GM21515 (cell line): ENCODE measurements around the gene TECPR1.

Experiments used
- ATAC-seq: cut with Tn5 transposase; IDR thresholded peaks from one replicate; pipeline ENCODE4 v1.9.1; 2021; ENCODE audit not compliant: unreplicated experiment

The TECPR1 gene

DNA sequence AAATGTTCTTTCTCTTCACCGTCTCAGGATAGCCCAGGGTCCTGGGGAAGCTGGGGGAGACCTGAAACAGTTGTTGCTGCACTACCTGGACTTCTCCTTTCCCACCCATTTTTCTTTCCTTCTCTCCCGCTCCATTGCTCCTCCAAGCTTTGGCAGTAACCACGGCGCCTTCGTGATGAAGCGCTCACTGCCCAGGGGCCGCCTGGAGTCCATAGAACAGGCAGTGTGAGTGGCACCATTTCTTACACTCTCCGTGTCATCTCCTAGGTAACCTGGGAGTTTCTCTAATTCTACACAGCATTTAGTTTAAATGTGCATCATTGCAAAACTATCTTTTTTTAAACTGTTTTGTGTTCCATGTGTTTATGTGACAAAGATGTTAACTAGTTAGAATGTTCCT lies 81.1 kb downstream of the TECPR1 start:
- ATAC-seq, result no peak

GRCh38 chr7:98168904-98169621 lies 83.0 kb downstream of the TECPR1 start:
- ATAC-seq, result no peak

- ATAC-seq, result no peak
Measured at GRCh38 chr7:98168181-98168903, 83.7 kb downstream of the TECPR1 start.

GRCh38 chr7:98167653-98168052 lies 84.4 kb downstream of the TECPR1 start:
- no peak for ATAC-seq

DNA sequence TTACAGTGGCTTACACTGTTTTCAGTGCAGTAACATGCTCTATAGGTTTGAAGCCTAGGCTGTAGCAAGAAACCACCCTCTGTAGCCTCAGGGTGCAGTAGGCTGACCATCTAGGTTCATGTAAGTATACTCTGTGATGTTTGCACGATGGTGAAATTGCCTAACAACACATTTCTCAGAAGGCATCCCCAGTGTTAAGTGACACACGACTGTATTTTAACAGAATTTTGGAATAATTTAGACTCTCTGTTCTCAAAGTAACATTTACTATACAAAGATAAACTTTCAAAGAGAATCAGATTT lies 85.4 kb downstream of the TECPR1 start:
- no peak for ATAC-seq

GRCh38 chr7:98165827-98166667 lies 86.0 kb downstream of the TECPR1 start:
- ATAC-seq, result no peak
